GM18511 (cell line): ENCODE data around the gene DBR1.

Source experiments
- ATAC-seq: cut with Tn5 transposase; IDR thresholded peaks from one replicate; pipeline ENCODE4 v1.9.1; 2021; ENCODE audit warnings: mild to moderate bottlenecking, moderate library complexity; ENCODE audit not compliant: unreplicated experiment

DBR1 gene, protein sequence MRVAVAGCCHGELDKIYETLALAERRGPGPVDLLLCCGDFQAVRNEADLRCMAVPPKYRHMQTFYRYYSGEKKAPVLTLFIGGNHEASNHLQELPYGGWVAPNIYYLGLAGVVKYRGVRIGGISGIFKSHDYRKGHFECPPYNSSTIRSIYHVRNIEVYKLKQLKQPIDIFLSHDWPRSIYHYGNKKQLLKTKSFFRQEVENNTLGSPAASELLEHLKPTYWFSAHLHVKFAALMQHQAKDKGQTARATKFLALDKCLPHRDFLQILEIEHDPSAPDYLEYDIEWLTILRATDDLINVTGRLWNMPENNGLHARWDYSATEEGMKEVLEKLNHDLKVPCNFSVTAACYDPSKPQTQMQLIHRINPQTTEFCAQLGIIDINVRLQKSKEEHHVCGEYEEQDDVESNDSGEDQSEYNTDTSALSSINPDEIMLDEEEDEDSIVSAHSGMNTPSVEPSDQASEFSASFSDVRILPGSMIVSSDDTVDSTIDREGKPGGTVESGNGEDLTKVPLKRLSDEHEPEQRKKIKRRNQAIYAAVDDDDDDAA

GRCh38 chr3:138174421-138175131 is at the start of gene DBR1:
DBR1 (minus strand) TSS chr3:138174921; CDS start chr3:138174795, 126 bp downstream.
- ATAC-seq = peak; percentile 93

- no peak for ATAC-seq
These were observed 48.2 kb upstream of the DBR1 start for GRCh38 chr3:138222942-138223287.

DNA sequence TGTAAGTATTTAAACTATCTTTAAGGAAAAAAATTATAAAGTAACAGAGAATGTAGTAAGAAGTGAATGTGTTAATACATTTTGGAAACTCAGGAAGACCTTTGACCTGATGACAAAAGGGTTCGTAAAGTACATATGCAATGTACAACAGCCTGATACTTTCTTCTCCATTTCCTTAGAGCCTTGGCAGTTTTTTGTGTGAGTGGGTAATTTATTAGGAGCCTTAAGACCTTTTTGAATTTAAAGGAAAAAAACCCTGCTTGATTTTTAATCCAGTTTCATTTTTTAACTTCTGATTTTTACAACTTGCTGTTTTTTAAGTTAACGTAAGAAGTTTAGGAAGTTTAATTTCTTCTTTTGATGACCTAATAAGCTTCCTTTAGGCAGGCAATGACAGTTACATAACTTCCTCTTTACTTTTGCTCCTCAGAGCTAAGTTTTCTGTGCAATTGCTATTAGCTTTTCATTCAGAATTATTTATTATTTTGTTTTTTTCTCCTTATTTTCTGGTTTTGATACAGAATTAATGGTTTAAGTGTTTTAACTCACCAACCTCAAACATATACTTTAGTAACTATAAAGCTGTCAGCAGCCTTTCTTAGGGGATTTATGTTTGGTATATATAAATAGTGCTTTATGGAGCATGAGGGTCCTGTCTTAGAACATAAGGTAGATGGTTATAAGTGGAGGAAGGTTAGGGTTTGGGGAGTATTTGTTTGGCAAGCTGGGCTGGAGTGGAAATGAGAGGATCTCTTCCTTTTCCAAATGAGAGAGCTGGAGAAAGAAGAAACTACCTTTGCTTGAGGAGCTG is 47.6 kb upstream of the DBR1 start:
- ATAC-seq = no peak

DNA sequence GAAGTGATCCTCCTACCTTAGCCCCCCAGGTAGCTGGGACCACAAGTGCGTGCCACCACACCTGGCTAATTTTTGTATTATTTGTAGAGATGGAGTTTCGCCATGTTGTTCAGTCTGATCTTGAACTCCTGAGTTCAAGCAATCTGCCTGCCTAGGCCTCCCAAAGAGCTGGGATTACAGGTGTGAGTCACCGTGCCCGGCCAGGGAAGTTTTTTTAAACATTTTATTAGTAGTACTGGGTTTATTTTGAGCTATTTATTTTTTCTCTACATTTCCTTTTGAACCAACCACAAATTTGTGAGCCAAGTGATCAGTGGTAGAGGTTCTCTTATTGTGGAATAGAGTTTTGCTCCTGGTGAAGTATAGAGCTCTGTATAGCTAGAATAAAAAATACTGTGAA is 46.1 kb upstream of the DBR1 start:
- no peak for ATAC-seq

- ATAC-seq = no peak
These were observed 45.5 kb upstream of the DBR1 start for GRCh38 chr3:138220242-138220641.

DNA sequence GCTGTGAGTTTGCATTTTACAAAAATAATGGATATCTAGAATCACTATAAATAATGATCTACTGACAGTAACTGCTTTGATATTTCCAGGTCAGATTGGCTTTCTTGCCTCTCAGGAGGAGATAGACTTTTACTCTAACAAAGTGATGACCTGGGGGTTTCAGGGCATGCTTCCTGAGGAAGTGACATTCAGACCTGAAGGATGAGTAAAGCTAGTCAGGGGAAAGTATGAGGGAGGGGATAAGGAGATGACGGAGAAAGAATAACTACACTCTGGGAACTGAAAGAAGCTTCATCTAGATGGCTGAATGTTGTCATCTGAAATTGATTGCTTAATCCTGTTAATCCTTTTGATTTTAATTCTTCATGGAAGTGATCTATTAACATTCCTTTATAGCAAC is 44.5 kb upstream of the DBR1 start:
- no peak for ATAC-seq

- ATAC-seq = no peak
These were observed 38.8 kb upstream of the DBR1 start for GRCh38 chr3:138213398-138214085.

GRCh38 chr3:138210528-138210927 is 35.8 kb upstream of the DBR1 start:
- ATAC-seq = no peak

DNA sequence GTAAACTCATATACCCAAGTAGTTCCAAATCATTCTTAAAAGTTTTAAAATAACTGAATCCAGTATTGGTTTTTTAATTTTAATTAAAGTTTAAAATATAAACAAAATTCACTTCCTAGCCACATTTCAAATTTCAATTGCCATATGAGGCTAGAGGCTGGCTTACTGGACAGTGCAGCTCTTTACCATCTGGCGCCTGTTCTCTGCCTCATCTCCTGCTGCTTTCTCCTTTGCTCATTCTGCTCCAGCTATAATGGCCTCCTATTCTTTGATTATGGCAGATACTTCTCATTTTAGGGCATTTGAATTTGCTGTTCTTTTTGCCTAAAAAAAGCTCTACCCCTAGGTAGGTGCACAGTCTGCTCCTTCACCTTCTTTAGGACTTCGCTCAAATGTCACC is 31.5 kb upstream of the DBR1 start:
- no peak for ATAC-seq

DNA sequence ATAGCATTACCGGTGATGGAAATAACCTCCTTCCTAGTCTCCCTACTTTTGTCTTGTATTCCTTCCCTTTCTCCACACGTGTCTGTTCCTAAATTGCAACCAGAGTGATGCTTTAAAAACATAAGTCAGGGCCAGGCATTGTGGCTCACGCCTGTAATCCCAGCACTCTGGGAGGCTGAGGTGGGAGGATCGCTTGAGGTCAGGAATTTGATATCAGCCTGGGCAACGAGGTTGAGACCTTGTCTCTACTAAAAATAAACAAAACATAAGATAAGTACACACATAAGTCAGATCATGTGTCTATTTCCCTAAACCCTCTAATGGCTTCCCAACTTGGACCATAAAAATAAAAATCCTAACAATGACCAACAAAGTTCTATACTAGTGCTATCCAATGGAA is 30.8 kb upstream of the DBR1 start:
- no peak for ATAC-seq

DNA sequence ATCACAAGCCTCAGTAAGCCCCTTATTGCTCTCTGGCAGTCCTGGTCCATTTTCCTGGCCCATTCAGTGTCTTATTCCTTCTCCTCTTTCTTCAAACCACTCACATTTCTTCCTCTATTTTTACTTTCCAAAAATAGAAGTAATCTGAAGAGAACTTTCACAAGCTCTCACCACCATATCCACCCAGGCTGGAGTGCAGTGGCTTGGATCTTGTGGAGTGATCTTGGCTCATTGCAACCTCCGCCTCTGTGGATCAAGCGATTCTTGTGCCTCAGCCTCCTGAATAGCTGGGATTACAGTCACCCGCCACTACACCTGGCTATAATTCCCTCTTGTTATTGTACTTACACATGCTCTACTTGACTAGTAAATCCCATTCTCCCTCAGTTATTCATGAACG is 29.2 kb upstream of the DBR1 start:
- ATAC-seq = no peak

DNA sequence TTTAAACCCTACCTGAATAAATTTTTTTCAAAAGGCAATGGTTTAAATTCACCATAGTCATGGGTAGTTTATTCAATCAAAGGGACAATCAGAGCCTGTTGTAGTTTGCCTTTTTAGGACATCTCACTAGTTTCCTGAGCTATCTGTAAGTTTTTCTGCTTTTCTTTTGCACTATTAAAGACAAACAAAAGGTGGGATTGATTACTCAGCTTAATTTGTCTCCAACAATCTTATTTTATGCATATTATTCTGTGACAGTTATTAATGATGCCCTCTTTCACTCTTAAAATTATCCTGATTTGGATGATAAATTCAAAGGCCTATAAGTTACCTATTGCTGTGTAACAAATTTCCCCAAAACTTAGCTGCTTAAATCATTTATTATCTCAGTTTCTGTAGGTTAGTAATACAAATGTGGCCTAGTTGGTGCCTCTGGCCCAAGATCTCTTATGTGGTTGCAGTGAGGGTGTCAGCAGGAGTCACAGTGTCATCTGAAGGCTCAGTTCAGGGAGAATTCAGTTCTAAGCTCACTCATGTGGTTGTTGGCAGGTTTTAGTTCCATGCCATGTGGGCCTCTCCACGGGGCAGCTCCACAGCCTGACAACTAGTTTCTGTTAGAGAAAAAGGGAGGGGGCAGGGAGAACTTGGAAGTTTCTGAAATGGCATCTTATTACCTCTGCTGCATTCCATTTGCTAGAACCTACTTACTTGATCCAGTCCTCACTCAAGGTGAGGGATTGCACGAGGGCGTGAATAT is 28.4 kb upstream of the DBR1 start:
- ATAC-seq = no peak

DNA sequence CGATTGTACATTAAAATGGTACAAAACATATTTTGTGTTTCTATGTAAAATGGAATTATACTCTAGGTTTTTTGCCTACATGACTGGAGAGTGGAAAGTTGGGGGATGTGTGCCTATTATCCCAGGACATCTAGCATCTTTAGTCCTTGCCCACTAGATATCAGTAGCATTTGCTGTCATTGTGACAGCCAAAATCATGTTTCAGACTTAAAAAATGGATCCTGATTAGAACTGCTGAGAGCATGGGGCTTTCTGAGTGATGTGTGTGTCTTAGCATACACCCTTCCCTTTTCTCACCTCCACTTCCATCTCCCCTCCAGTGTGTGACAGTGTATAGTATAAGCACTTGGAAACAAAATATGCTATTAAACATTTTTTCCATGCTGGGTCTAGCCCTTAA is 25.7 kb upstream of the DBR1 start:
- ATAC-seq = no peak

DNA sequence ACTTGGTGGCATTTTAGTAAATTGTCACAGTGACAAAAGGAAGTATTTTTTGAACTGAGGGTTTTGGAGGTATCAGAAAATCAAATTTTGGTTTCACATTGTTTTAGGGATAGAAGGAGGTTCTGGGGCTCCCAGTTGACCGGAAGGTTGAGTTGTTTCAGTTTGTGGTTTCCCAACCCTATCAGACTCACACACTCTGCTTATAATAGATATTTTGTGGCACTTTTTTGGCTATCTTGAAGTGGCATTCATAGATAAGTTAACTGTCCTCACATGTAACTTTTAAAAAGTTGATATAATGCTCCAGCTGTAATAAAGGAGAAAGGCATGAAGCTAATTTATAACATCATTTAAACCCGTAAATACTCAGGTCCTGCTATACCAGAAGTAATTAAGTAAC is 25.1 kb upstream of the DBR1 start:
- ATAC-seq = peak; percentile 63

DNA sequence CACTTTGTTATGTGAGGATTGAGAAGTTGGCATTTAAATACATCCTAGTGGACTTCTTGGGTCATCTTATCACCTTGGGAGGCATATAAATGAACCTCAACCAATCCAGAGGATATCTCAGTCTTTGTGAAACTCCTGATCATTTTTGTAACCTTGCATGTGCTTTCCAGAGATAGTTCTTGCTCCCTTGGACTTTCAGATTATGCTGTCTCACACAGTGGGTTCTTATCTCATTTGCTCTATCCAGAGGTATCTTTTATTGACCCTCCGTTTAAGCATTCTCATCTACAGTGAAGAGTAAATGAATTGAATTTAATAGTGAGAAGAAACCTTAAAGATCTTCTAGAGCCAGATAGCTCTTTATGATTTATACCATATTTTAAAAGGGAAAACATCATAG is 22.8 kb upstream of the DBR1 start:
- ATAC-seq = no peak

GRCh38 chr3:138197058-138197457 is 22.3 kb upstream of the DBR1 start:
- ATAC-seq = no peak

DNA sequence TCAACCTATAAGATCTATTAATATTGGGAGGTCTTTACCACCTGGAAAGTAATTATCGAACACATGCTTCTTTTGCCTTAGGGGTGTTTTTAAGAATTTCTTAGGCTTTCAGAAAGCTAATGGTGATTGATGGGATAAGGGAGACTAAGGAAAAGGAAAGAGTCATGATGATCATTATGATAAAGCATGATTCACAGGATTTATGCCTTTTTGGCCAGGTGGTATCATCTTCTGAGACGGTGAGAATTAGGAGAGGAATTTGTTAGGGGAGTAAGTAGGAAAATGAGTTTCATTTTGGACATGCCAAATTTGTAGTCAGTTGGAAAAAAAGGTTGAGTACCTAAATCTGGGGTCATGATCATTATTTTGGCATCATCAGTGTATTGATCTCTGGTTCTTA is 21.3 kb upstream of the DBR1 start:
- no peak for ATAC-seq

- ATAC-seq = no peak
These were observed 20.8 kb upstream of the DBR1 start for GRCh38 chr3:138195481-138195880.

- ATAC-seq = peak; percentile 8
These were observed 13.5 kb upstream of the DBR1 start for GRCh38 chr3:138188013-138188730.
